H54 (cell line): ENCODE measurements around the gene ZNF17.

Source experiments
- DNase-seq: peaks from one replicate; pipeline ENCODE4 v3.0.0; 2011; ENCODE audit warnings: low spot score, mixed read lengths; ENCODE audit not compliant: insufficient read length
- FAIRE-seq: peaks from 3 replicates; lab custom pipeline; 2011; peaks lifted over from hg19 to GRCh38; lab: Jason Lieb, UNC
- POLR2A ChIP-seq: IDR thresholded peaks from 2 replicates; pipeline ENCODE4 v1.6.1; 2011; ENCODE audit warnings: low read depth, mild to moderate bottlenecking, low read length

ZNF17 gene

GRCh38 chr19:57441979-57442752, 31.2 kb downstream of the ZNF17 start:
- FAIRE-seq (no peak), DNase-seq (no peak)
- TF ChIP-seq POLR2A, result no peak

- DNase-seq (no peak), FAIRE-seq (no peak)
- TF ChIP-seq POLR2A, result no peak
Observed at GRCh38 chr19:57443121-57443696, 32.2 kb downstream of the ZNF17 start.

GRCh38 chr19:57452307-57452706, 41.3 kb downstream of the ZNF17 start:
- no peak for TF ChIP-seq POLR2A
- FAIRE-seq (no peak), DNase-seq (no peak)

- FAIRE-seq (peak; percentile 96), DNase-seq (peak; percentile 33)
- TF ChIP-seq POLR2A, result no peak
Observed at GRCh38 chr19:57465680-57466381, 54.9 kb downstream of the ZNF17 start.

- no peak for DNase-seq
- no peak for FAIRE-seq
- TF ChIP-seq POLR2A, result no peak
Observed at GRCh38 chr19:57466489-57466888, 55.5 kb downstream of the ZNF17 start.
